ENCODE data around the gene TAF6.

The TAF6 gene

GRCh38 chr7:100106633-100107032 lies 12.5 kb downstream of the TAF6 start:
- no peak for TF ChIP-seq CTCF (conservative IDR thresholded peaks at IDR 0.05; ENCODE audit: low read length)
- no peak for DNase-seq (ENCODE audit: low read depth)
- H3K4me3 ChIP-seq (ENCODE audit: low read length): no peak overlapping the region

GRCh38 chr7:100105534-100105933 lies 13.6 kb downstream of the TAF6 start:
- no peak for DNase-seq (ENCODE audit: low read depth)
- no peak for TF ChIP-seq CTCF (conservative IDR thresholded peaks at IDR 0.05; ENCODE audit: low read length)
- H3K4me3 ChIP-seq (ENCODE audit: low read length): no peak overlapping the region

- H3K4me3 ChIP-seq (ENCODE audit: low read length): no peak overlapping the region
- no peak for TF ChIP-seq CTCF (conservative IDR thresholded peaks at IDR 0.05; ENCODE audit: low read length)
- peak; percentile 70 for DNase-seq (ENCODE audit: low read depth)
Observed at GRCh38 chr7:100102950-100103840, 16.0 kb downstream of the TAF6 start.

DNA sequence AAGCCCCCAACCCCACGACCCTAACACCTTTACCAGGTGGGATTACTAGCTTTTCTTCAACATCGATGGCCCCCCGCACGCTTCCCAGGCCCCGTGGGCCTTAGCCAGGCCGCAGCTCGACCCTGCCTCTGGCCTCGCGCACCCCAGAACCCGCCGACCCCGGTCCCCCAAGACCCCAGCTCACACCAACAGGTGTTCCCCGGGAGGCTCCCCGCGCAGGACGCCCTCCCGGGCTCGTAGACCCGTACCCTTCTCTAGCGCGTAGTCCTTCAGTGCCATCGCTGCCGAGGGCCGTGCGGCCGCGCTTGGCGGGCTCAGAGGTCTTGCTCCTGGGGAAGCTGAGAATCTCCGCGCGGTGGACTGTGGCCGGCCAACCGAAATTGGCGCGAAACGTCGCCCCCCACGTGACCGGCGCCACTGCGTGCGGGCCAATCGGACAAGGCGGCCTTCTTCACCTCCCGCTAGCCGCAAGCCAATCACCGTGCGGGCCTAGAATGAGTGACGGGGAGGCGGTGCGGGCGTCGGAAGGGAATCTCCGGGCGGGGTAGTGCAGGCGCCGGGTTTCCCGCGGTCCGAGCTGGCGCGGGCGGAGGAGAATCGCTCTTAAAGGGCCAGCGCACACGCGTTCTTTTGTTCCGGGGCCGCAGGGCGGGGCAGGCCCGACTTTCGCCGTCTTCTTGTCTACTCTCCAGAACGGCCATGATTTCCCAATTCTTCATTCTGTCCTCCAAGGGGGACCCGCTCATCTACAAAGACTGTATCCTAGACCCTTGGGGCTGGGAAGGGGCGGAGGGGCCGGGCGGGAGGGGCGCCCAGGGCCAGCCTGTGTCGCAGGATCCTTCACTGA lies 17.9 kb downstream of the TAF6 start, which contains the start of the genes AP4M1 and MCM7:
Gene AP4M1, plus strand, starts transcription at position 628 of the 847 bp plus-strand sequence. Its CDS starts 72 bp downstream, at position 700.
Gene MCM7, minus strand, starts transcription at position 382 of the 847 bp plus-strand sequence. Its CDS starts 103 bp downstream, at position 279.
- H3K4me3 ChIP-seq (ENCODE audit: low read length): peak within 1 kb of the TSS; percentile 85
- TF ChIP-seq CTCF (conservative IDR thresholded peaks at IDR 0.05; ENCODE audit: low read length): no peak

DNA sequence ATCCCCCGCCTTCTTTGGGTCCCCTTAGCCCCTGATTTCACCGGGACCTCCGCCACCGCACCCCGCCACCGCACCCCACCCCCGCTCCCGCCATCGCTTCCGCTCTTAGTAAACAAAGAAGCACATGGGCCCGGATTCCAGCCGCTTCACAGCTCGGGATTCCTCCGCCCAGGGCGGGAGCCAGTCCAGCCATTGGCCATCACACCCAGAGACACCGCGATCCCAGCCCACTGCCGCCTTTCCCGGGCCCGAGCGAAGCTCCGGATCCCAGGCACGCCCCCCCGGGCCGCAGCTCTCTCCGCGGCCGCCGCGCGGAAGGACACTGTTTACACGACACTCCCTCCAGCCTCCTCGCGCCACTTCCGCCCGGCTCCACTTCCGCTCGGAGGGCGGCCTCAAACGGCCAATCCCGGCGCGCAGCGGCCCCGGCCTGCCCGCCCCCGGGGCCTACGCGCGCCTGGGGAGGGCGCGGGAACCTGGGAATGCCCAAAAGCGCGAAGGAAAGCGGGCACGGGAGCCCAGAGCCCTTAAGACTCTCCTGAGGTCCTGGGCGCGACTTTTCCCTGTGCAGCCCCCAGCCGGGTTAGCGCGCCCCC lies 18.6 kb downstream of the TAF6 start:
- H3K4me3 ChIP-seq (ENCODE audit: low read length): peak overlapping the region; percentile 85
- no peak for TF ChIP-seq CTCF (conservative IDR thresholded peaks at IDR 0.05; ENCODE audit: low read length)
- DNase-seq (ENCODE audit: low read depth): peak; percentile 100

More for the DNA sequence above, 17.9 kb downstream of the TAF6 start, which contains the start of the genes AP4M1 and MCM7:
- DNase-seq (ENCODE audit: low read depth): peak; percentile 99

- H3K4me3 ChIP-seq (ENCODE audit: low read length): peak overlapping the region; percentile 85
- DNase-seq (ENCODE audit: low read depth): no peak
- no peak for TF ChIP-seq CTCF (conservative IDR thresholded peaks at IDR 0.05; ENCODE audit: low read length)
Observed at GRCh38 chr7:100099452-100099851, 19.7 kb downstream of the TAF6 start.
